HK-2 (cell line): ENCODE results near the gene ST6GAL1.
"Not testable (repeated sequence)": the region's sequence is repeated elsewhere in the genome, so short reads cannot be mapped to it uniquely, and the experiment has no call there.

Experiments
- DNase-seq: peaks from one replicate; pipeline ENCODE4 v3.0.0-alpha.2; 2018; ENCODE audit not compliant: unreplicated experiment

Gene ST6GAL1

DNA sequence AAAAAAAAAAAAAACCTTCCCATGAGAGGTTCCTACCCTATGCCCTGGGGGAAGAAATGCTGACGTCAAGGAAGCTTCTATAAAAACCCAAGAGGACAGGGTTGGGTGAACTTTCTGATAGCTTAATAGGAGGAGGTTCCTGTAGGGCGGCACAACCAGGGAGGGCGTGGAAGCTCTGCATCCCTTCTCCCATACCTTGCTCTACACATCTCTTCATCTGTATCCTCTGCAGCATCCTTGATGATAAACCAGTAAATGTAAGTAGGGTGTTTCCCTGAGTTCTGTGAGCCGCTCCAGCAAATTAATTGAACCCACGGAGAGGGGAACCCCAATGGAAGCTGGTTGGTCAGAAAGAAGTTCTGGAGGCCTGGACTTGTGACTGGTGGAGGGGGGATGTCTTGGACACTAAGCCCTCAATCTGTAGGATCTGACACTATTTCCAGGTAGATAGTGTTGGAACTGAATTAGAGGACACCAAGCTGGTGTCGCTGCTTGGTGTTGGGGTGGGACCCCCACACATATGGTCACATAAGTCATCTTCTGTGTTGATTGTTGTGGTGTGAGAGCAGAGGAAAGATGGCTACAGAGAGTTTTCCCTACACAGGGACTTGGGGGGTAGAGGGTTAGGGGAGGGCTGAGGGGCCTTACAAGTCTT is 91.5 kb downstream of the ST6GAL1 start:
- DNase-seq, result no peak

DNA sequence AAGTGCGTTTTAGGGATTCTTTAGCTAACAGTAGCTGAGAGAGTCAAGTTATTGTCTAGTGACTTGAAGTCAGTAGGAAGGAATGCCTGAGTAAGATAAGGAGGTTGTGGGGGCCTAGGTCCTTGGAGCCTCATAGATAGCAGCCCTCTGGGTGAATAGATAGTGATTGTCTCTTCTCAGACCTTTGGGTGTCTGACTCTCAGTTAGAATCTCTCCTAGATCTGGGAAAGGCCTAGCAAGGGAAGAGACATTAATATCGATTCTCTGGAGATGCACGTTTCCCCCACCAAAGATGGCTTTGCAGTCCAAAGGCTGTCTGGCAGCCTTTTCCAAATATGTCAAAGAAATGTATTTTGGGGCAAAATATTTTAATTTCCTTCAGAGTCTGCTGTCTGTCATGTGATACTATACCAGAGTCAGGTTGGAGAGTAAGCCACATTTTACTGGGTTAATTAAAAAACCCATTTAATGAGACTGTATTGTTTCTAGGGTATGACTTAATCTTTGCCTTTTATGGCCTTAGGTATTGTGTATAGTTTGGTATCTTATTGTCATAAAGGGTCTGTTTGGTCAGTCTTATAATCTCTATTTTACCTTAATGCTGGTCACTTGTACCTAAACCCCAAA is 92.2 kb downstream of the ST6GAL1 start:
- no peak for DNase-seq

DNA sequence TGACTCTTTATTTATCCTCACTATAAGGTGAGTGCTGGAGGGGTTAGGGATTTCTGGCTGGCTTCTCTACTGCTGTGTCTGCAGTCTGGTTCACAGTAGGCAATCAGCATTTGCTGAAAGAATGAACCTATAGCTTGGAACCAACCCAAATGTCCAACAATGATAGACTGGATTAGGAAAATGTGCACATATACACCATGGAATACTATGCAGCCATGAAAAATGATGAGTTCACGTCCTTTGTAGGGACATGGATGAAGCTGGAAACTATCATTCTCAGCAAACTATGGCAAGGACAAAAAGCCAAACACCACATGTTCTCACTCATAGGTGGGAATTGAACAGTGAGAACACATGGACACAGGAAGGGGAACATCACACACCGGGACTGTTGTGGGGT is 93.0 kb downstream of the ST6GAL1 start:
- not testable (repeated sequence) for DNase-seq

DNA sequence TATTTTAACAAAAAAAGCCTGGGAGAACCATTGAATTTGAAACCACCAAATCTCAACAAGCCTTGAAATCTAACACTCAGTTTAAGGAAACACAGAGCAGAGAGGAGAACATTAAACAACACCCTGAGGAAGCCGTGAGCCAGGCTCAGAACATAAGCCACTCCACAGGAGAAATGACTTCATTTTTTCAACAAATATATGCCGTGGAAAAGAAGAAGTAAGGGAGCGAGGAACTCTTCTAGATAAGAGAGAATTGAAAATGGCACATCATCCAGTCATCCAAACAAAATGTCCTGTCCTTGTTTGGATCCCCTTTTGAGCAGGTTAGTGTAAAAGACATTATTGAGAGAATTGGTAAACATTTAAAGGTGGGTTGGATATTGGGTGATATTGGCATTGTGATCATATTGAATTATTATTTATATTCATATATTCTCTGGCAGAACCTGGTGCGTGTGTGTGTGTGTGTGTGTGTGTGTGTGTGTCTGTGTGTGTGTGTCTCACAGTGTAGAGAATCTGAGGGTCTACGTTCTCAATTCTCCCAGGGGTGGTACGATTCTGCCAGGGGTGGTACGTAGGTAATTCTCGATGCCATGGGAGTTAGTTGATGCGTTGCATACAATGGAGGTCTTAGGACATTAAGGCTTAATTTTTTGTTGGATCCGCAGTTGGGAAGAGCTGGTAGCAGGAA is 94.4 kb downstream of the ST6GAL1 start:
- no peak for DNase-seq

DNA sequence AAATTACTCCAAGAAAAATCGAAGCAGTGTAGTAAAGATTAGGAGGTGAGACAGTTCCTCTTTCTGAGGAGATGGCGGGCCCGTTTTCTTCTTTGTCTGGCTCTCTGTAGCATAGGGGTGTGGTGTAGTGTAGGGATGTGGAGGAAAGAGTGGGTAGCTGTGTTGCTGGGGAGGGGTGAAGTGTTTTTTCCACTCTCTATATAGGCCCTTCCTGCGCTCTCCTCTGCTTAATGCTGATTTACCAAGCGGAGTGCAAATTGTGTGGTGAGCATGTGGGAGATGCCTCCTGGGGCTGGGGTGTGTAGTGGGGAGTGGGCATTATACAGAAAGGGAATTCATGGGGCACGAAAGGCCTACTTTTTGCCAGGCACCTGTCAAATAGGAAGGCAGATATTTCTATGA is 94.9 kb downstream of the ST6GAL1 start:
- DNase-seq, result no peak

DNA sequence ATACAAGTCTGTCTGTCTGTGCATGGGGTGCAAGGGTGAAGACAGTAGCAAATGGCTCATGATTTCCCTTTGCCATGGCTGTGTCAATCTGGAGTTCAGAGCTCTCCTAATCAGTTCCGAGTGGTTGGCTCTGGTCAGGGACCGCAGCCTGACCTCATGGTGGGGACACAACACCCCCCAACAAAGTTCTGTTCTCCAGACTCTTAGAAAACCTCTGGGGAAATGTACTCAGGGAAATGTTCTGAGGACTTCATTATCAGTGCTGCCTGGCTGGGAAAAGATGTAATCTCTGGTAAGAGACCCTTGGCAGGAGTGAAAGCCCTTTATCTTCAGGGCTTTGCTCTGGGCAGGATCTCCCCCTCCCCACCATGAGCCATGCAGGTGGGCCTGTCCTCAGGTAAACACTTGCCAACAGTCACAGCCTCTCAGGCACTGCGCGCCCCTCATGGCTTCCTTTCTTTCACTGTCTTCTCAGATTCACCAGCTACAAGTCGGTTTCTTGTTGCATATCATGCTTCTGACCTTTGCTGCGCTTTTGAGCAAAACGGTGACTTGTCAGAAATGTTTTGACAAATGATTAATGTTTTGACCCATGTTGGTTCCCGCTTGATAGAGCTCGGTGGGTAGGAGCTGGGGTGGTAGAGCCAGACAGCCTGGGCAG is 95.5 kb downstream of the ST6GAL1 start:
- DNase-seq, result no peak

DNA sequence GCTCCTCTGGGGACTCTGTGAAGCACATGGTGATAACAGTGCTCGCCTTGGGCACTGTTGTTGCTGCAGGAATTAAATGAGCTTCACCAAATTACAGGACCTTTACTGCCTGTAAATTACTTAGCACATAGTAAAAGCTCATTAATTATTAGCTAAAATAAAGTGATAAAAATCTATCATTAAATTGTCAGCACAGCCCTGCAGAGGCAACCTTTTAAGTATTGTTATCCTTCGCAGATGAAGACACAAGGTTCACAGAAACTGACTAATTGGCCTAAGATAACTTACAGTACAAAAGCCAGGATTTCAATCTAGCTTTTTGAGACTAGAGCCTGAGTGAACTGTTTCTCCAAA is 96.0 kb downstream of the ST6GAL1 start:
- DNase-seq, result no peak

DNA sequence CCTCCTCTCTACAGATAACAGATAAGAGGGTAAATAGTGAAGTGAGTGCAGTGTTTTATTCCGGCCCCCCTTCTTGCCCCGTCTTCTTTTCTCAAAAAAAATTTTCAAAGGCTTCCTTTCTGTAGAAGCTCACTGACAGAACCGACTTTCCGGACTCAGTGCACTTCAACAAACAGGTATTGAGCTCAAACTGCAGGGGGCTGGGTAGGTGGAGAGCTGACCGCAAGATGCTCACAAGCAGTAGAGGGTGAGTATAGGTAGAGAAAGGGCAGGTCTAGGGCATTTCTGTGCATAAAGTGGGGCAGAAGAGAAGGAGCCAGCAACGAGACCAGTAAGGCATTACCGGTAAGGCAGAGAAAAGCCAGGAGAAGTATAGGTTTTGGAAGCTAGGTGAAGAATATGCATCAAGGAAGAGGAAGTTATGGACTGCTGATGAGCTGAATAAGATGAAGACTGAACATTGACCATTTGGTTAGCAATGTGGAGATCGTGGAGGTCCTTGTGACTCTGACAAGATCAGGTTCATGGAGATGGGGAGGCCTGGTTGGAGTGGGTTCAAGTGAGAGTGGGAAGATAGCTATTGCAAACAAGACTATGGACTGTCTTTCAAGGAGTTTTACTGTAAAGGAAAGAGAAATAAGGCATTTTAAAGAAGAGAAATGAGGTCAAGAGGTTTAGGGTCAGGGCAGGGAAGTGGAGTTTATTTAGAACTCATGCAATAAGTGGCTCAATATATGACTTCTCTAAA is 97.4 kb downstream of the ST6GAL1 start:
- no peak for DNase-seq

DNA sequence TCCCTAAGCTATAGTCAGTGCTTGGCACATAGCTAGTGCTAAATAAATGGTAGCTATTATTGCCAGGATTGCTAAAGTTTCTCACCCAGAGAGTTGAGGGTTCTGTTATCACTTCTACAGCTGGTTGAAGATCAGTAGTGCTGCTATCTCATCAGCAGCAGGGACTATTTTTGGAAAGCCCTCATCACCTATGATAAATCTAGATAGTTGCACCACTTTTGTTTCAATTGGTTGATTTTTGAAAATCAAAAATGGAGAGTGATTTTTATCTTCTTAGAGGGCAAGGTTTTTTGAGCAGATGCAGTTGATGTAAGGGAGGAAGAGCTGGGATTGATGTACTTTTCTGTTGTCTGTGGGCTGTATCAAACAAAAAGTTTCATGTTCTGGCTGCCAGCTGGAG is 101.6 kb downstream of the ST6GAL1 start:
- no peak for DNase-seq

DNA sequence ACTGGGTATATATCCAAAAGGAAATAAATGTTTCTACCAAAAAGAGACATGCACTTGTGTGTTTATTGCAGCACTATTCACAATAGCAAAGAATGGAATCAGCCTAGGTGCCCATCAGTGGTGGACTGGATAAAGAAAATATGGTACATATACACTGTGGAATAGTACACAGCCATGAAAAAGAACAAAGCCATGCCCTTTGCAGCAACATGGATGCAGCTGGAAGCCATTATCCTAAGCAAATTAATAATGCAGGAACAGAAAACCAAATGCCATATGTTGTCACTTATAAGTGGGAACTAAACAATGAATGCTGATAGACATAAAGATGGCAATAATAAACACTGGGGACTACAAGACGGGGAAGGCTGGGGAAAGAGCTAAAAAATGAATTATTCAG is 106.1 kb downstream of the ST6GAL1 start:
- DNase-seq, result no peak

DNA sequence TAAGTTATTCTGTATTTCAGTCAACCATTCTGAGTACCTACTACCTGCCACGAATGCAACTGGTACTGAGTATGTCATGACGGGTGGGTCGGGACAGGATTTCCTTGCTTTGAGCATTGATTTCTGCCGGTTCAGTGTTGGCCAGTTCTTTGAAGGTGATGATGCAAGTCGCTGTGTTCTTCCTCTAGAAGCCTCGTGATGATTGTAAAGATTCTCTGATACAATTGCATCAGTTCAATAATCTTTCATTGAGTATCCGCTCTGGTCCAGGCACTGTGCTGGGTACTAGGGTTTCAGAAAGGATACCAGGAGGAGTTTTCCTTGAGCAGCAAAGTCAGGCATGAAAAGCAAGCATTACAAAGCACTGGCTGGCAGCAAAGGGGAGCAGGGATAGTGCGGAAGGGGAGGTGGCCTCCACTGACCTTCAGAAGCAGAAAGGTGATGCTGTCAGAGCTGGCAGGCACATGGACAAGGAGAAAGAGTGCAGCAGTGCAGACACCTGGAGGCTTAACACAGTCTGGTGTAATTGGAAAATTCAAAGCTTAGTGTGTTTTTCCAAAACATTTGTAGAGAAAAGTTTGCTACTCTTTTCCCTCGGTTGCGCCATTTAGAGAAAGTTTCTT is 108.9 kb downstream of the ST6GAL1 start:
- no peak for DNase-seq

DNA sequence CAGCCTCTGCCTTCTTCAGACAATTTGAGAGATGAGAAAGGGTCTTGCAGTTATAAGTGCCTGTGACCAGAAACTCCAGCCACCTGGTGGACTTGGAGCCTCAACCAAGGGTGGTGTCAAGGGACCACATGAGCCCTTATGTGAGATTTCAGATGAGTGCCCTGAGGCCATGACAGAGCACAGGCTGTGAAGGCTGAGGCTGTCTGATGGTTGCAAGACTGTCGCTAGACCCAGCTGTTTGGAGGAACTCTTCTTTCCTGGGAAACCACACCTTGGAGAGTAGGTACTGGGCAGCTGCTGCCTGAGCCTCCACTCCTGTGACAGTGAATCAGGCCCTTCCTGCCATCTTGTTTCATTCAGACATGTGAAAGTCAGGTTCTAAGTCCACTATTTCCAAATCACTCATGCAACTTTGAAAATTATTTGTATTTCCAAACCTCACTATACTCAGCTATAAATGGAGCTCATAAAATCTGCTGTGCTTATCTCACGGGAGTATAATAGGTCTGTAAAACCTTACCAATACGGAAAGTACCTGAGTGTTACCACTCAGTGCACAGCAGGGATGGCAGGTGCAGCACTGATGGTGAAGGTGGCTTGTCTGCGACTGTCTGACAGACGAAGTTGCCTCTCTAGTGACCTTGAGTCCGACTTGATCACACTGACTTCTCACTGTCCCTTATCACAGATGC is 109.5 kb downstream of the ST6GAL1 start:
- DNase-seq, result no peak

DNA sequence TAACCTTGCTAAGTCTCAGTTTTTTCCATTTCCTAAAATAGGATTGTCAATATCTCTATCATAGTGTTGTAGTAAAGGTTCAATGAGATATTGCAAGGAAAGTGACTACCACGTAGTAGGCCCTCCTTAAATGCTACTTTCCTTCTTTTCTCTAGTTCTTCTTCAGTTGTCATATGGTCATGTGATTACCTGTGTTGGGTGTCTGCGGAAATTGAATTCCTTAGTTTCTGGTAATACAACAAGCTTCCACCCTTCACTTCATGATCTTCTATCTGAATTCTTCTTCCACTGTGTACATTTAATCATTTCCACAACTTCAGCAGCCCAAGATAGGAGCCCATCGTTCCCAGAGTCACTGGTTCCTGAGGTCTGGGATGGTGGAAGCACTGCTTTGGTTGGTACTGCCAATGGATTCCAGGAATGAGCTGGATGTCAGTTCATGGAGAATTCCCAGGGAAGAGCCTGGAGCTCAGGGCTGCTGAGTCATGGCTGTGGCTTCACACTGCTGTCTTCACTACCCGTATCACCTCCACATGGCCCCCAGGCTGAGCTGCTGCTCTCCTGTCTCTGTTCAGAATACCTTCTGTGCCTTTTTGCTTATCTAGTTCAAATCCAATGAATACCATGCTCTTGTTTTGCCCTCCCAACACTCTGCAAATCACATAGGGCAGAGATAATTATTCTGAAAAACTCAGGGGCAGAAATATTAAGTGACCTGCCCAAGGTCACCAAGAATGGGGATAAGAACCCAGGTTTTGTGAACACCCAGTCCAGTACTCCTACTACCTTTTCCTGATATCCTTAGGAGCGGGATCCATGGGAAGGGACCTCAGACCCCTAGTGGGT is 110.4 kb downstream of the ST6GAL1 start:
- DNase-seq, result peak; percentile 36

DNA sequence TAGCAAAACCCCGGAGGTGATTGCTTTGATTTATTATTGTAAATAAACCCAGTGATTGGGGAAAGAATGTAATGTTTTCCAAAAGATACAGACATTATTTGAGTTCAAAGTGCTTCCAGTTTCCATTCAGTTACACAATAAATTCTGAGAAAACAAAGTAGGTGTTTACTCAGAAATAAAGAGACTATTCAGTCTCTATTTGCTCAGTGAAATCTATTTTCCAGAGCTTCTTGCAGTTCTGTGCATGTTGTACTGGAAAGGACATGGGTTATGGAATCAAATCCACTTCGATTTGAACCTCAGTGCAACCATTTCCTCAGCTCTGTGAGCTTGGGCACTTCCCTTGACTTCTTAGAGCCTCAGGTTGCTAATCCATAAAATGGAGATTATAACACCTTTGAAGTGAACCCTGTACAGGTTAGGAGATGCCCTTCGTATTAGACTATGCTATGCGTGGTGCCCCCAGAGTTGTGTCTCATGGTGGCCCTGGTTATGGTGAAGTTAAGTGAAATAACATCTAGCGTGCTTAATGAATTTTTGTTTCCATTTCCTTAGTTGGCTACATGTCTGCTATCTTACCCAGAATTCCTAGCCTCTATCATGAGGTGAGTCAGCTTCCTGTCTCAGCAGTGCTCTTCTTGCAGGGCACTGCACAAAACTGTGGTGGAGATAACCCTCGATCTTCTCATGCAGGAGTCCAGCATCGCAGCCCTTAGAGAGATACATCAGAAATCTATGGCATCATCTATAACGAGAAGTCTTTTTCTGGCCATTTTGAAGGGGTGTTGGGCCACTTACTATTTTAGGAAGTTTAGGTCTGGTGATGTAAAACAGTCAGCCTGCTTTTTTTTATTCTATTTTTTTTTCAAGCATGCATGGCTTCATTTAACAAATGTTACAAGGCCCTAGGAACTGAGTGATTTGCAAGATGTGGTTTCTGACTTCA is 111.3 kb downstream of the ST6GAL1 start:
- no peak for DNase-seq

DNA sequence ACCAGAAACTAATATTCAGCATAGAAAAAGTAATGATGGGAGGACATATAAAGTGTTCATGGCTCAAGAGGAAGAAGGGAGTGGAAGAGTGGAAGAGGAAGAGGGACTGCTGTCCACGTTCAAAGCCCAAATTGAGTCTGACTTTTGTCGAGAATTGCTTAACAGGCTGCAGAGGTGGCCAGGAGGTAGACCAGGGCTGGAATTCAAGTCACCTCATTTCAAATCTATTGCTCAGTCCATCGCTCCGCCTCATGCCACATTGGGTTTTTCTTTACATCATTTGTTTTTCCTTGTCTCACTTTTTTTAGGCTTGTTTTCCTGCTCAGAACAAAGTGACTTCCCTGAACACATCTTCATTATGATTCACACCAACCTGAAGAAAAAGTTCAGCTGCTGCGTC is 112.0 kb downstream of the ST6GAL1 start:
- DNase-seq, result no peak

DNA sequence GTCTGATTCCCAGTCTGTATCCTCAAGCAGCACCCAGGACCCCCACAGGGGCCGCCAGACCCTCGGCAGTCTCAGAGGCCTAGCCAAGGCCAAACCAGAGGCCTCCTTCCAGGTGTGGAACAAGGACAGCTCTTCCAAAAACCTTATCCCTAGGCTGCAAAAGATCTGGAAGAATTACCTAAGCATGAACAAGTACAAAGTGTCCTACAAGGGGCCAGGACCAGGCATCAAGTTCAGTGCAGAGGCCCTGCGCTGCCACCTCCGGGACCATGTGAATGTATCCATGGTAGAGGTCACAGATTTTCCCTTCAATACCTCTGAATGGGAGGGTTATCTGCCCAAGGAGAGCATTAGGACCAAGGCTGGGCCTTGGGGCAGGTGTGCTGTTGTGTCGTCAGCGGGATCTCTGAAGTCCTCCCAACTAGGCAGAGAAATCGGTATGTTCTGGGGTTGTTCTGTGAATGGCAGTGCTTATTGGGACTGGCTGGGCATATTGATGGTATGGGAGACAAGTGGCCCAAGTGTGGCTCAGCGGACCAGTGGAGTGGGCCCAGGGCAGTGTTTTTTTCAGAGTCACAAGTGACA is 112.6 kb downstream of the ST6GAL1 start:
- DNase-seq, result no peak

DNA sequence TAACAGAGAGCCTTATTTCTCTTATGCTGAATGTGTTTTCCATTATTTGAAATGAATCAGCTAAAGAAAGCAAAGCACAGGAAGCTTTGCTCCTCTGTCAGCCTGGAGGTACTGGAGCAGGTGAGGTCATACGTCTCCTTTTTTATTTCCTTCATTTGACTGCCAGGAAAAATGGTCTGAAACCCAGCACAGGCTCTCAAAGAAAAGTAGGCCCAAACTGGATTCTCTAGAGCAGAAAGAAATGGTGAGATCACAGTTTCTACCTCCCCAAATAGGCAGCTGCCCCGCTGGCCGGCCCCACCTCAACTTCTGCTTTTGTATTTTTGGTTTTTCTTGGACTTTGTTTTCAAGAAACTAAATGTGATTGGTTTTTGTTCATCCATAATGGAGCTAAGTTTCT is 113.9 kb downstream of the ST6GAL1 start:
- no peak for DNase-seq

DNA sequence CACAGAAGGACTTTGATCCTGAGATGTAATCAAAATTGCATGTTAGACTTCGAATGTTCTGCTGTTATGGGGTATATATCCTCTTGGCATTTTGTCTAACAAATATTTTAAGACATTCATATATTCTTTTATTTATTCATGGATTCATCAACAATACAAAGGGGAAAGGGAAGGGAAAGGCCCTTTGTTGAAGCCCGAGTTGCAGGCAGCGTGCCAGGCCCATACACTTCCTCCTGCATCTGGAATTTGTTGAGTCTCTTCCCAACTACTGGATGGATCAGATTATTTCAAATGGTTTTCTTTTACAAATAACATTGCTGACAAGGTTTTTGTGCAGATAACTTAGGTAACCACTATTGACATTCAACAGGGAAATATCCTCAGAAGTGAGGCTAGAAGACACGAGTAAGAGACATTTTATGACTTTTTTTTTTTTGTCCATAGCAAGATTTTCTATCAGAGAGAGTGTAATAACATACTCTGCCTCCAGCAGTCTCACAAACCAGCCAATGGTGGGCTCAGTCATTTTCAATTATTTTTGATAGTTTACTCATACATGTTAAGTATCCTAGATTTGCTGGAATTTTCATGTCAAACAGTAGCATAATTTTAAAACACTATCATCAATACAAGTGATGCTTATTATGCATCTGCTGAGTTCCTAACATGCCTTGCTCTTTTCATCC is 114.7 kb downstream of the ST6GAL1 start:
- no peak for DNase-seq
